ENCODE data around the gene NT5C1A.

DNA sequence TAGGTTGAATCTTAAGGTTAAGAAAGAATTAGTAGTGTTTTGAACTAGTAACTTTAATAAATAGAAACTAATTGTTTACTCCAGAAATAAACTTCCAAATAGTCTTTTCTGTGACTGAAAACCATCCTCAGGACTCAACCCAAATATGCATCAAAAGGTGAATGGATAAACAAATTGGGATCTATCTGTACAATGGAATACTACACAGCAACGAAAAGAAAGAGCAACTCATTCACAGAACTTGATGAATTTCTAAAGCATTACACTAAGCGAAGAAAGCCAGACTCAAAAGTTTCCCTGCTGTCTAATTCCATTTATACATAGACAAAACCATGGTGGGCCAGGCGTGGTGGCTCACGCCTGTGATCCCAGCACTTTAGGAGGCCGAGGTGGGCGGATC, 57.4 kb downstream of the NT5C1A start:
- TF ChIP-seq SUZ12 (IDR thresholded peaks at IDR 0.05; ENCODE audit: extremely low read depth, insufficient read depth, insufficient read length) (no peak), YY1 (IDR thresholded peaks at IDR 0.05; ENCODE audit: insufficient read depth, insufficient read length) (no peak)

Measured in NT2/D1 (cell line).